Femur (tissue), 1 donor: Measurements from ENCODE around the gene EN2.

Experiments
- DNase-seq: peaks from one replicate; pipeline ENCODE4 v3.0.0-alpha.2; 2017

EN2 gene

GRCh38 chr7:155465761-155466141 is 7.8 kb downstream of the EN2 start:
- no peak for DNase-seq

- DNase-seq, result no peak
These were observed 8.3 kb downstream of the EN2 start for GRCh38 chr7:155466142-155466813.

- DNase-seq, result no peak
These were observed 9.1 kb downstream of the EN2 start for GRCh38 chr7:155466814-155467733.

- peak; percentile 28 for DNase-seq
These were observed 10.2 kb downstream of the EN2 start for GRCh38 chr7:155467846-155468784.

GRCh38 chr7:155468785-155469148 is 10.8 kb downstream of the EN2 start:
- DNase-seq, result no peak

- DNase-seq, result no peak
These were observed 11.6 kb downstream of the EN2 start for GRCh38 chr7:155469311-155470185.

GRCh38 chr7:155470186-155470487 is 12.2 kb downstream of the EN2 start:
- DNase-seq, result no peak

GRCh38 chr7:155470686-155471638 is 13.0 kb downstream of the EN2 start:
- DNase-seq, result no peak

- no peak for DNase-seq
These were observed 13.8 kb downstream of the EN2 start for GRCh38 chr7:155471718-155472117.

GRCh38 chr7:155477476-155477875 is 19.5 kb downstream of the EN2 start:
- DNase-seq, result no peak

GRCh38 chr7:155481764-155482163 is 23.8 kb downstream of the EN2 start:
- no peak for DNase-seq

GRCh38 chr7:155482511-155483183 is 24.7 kb downstream of the EN2 start:
- DNase-seq, result no peak

GRCh38 chr7:155483245-155483644 is 25.3 kb downstream of the EN2 start:
- DNase-seq, result no peak

- peak; percentile 53 for DNase-seq
These were observed 26.0 kb downstream of the EN2 start for GRCh38 chr7:155483868-155484325.

- DNase-seq, result no peak
These were observed 26.8 kb downstream of the EN2 start for GRCh38 chr7:155484483-155485399.

GRCh38 chr7:155486783-155487508 is 29.0 kb downstream of the EN2 start:
- no peak for DNase-seq

- DNase-seq, result no peak
These were observed 29.9 kb downstream of the EN2 start for GRCh38 chr7:155487509-155488482.
